HEK293T (cell line): Measurements from ENCODE around the gene TMX4.

Source experiments
- CTCF ChIA-PET: fragments of 350-600 bp; formaldehyde crosslinking; extraction: SDS; loops from one replicate; lab custom pipeline; 2021; ENCODE audit warnings: antibody characterized with exemption, inconsistent platforms; lab: Yijun Ruan, JAX
- POLR2A ChIA-PET: fragments of 350-600 bp; formaldehyde crosslinking; extraction: SDS; loops from one replicate; lab custom pipeline; 2020; ENCODE audit warnings: antibody characterized with exemption, inconsistent platforms; lab: Yijun Ruan, JAX
- DNase-seq: peaks from one replicate; pipeline ENCODE4 v3.0.0; 2012; ENCODE audit warnings: mixed read lengths; ENCODE audit errors: extremely low spot score
- ARNT ChIP-seq: fragments of 450-650 bp; IDR thresholded peaks from 2 replicates; pipeline ENCODE4 v1.6.1; 2017; ENCODE audit warnings: mild to moderate bottlenecking
- BHLHE40 ChIP-seq: fragments of 450-650 bp; IDR thresholded peaks from 2 replicates; pipeline ENCODE4 v1.6.1; 2016; ENCODE audit warnings: mild to moderate bottlenecking, moderate library complexity, borderline replicate concordance
- CTBP1 ChIP-seq: fragments of 450-650 bp; IDR thresholded peaks from 2 replicates; pipeline ENCODE4 v1.6.1; 2016; ENCODE audit warnings: borderline replicate concordance
- ELF4 ChIP-seq: fragments of 450-650 bp; IDR thresholded peaks from 2 replicates; pipeline ENCODE4 v1.6.1; 2017; ENCODE audit warnings: antibody characterized with exemption
- FOXA1 ChIP-seq: fragments of 450-650 bp; IDR thresholded peaks from 2 replicates; pipeline ENCODE4 v1.6.1; 2016; ENCODE audit warnings: mild to moderate bottlenecking
- FOXK2 ChIP-seq: fragments of 450-650 bp; IDR thresholded peaks from 2 replicates; pipeline ENCODE4 v1.6.1; 2016; ENCODE audit warnings: mild to moderate bottlenecking
- FOXM1 ChIP-seq: fragments of 450-650 bp; IDR thresholded peaks from 2 replicates; pipeline ENCODE4 v1.6.1; 2017; ENCODE audit warnings: mild to moderate bottlenecking, borderline replicate concordance
- HDGF ChIP-seq: fragments of 450-650 bp; IDR thresholded peaks from 2 replicates; pipeline ENCODE4 v1.6.1; 2017; ENCODE audit warnings: antibody characterized with exemption, borderline replicate concordance
- L3MBTL2 ChIP-seq: fragments of 450-650 bp; conservative IDR thresholded peaks from 2 replicates; pipeline ENCODE4 v1.6.1; 2016; ENCODE audit warnings: mild to moderate bottlenecking
- LEF1 ChIP-seq: fragments of 450-650 bp; IDR thresholded peaks from 2 replicates; pipeline ENCODE4 v1.6.1; 2017; ENCODE audit warnings: mild to moderate bottlenecking, borderline replicate concordance
- NFRKB ChIP-seq: fragments of 450-650 bp; IDR thresholded peaks from 2 replicates; pipeline ENCODE4 v1.6.1; 2016; ENCODE audit warnings: mild to moderate bottlenecking, moderate library complexity
- PKNOX1 ChIP-seq: fragments of 450-650 bp; IDR thresholded peaks from 2 replicates; pipeline ENCODE4 v1.6.1; 2016
- SP1 ChIP-seq: fragments of 450-650 bp; IDR thresholded peaks from 2 replicates; pipeline ENCODE4 v1.6.1; 2017
- SUZ12 ChIP-seq: fragments of 450-650 bp; IDR thresholded peaks from 2 replicates; pipeline ENCODE4 v1.6.1; 2016; ENCODE audit warnings: mild to moderate bottlenecking
- TARDBP ChIP-seq: fragments of 450-650 bp; IDR thresholded peaks from 2 replicates; pipeline ENCODE4 v1.6.1; 2016
- ZNF384 ChIP-seq: fragments of 450-650 bp; IDR thresholded peaks from 2 replicates; pipeline ENCODE4 v1.6.1; 2016

The TMX4 gene

DNA sequence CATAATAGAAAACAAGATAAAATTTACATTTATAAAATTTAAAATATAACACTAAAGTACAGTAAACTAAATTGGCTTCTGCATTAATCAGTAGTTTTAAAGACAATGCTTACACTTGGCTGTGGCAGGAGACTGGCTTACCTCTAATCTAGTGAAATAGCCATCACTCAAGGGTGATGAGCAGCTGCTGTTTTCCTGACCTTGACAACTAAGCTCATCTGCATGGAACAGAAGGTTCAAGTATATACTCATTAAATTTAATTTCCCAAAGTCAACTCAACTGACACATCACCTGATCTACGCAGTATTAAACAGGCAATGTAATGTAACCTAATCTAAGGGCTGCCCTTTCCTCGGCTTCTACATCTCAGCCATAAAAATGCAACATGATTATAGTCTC, 14.5 kb downstream of the TMX4 start:
- POLR2A ChIA-PET, result no interaction called here
- no peak for DNase-seq
- CTCF ChIA-PET, result no interaction called here
- TF ChIP-seq CTBP1 (no peak), BHLHE40 (no peak), ELF4 (no peak), L3MBTL2 (no peak), ZNF384 (no peak), FOXK2 (no peak), PKNOX1 (no peak), LEF1 (no peak), NFRKB (no peak), TARDBP (no peak), FOXA1 (no peak)

DNA sequence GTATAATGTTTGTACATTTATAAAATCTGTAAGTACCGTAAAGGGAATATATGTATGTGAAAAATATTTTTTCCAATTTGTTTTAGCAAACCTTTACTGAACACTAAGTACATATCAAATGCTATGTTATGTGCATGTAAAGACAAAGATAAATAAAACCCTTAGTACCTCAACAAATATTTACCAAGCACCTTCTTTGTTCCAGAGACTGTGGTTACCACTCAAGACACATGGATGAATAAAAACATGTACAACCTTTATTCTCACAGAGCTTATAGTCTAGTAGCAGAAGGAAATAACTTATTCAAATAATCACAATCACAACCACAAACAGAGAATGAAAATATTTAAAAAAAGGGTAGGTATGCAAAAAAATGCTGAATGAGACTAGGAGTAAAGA, 17.5 kb downstream of the TMX4 start:
- TF ChIP-seq LEF1 (no peak), HDGF (no peak), FOXM1 (no peak), ARNT (no peak), FOXK2 (no peak), BHLHE40 (no peak), ELF4 (no peak), FOXA1 (no peak), SP1 (no peak), PKNOX1 (no peak), SUZ12 (no peak), NFRKB (no peak), TARDBP (no peak), CTBP1 (no peak)
- no peak for DNase-seq
- CTCF ChIA-PET, result interaction anchor here (0.7 kb wide), 1 partner anchor 103 kb away, joined by 4 read pairs; no protein-coding TSS in a partner anchor
- POLR2A ChIA-PET, result no interaction called here

DNA sequence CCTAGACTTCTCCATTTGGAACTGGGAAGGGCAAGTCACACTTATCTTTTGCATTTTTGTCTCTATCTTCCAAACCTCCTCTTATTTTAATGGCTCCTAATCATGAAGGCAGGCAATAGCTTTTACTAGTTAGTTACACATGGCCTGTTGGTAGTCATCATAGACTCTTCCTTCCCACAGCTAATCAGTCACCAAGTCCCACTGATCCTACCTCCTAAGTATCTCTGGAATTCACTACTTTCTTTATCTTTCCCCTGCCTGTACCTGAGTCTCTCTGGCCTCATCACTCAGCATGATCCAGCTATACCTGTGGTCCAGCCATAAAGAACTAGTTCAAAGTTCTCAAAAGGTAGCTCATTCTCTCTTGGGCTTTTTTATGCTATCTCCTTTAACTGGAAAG, 18.8 kb downstream of the TMX4 start:
- POLR2A ChIA-PET, result no interaction called here
- no peak for TF ChIP-seq SP1
- no peak for TF ChIP-seq FOXM1
- TF ChIP-seq HDGF, result no peak
- TF ChIP-seq FOXA1, result no peak
- TF ChIP-seq CTBP1, result no peak
- no peak for TF ChIP-seq TARDBP
- no peak for TF ChIP-seq NFRKB
- TF ChIP-seq BHLHE40, result no peak
- TF ChIP-seq ZNF384, result no peak
- TF ChIP-seq SUZ12, result no peak
- TF ChIP-seq ELF4, result no peak
- no peak for TF ChIP-seq ARNT
- no peak for TF ChIP-seq FOXK2
- no peak for TF ChIP-seq L3MBTL2
- no peak for TF ChIP-seq LEF1
- no peak for TF ChIP-seq PKNOX1
- no peak for DNase-seq
- CTCF ChIA-PET, result interaction anchor here (0.6 kb wide), 1 partner anchor 20 kb away, joined by 3 read pairs; no protein-coding TSS in a partner anchor

GRCh38 chr20:7996898-7997297, 22.7 kb downstream of the TMX4 start:
- TF ChIP-seq FOXM1 (no peak), SP1 (no peak), HDGF (no peak), L3MBTL2 (no peak), ELF4 (no peak), TARDBP (no peak), BHLHE40 (no peak), PKNOX1 (no peak), SUZ12 (no peak), LEF1 (no peak)
- POLR2A ChIA-PET, result no interaction called here
- DNase-seq, result no peak

DNA sequence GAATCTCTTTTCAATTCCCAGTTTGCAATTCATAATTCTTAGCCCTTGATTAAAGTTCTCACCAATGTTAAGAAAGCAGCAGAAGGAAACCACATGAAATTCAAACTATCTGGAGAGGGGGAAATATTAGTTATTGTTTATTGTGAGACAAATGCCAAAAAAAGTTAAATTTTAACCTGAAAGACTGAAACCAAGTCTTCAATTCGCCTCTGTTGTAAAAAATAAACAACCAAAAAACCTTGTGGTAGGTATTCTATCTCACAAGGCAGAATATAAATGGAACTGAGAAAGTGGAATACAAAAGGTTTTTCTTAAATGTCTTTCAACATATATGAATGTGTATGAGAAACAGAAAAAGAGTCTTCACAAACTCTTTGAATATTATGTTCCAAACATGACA, 24.8 kb downstream of the TMX4 start:
- DNase-seq, result no peak
- TF ChIP-seq TARDBP, result no peak
- ChIA-PET POLR2A (no interaction called here), CTCF (no interaction called here)

More at GRCh38 chr20:7996898-7997297, 22.7 kb downstream of the TMX4 start:
- CTCF ChIA-PET, result no interaction called here

GRCh38 chr20:7993703-7994102, 25.9 kb downstream of the TMX4 start:
- no peak for DNase-seq
- ChIA-PET CTCF (no interaction called here), POLR2A (no interaction called here)
- TF ChIP-seq SUZ12 (no peak), L3MBTL2 (no peak), ELF4 (no peak), PKNOX1 (no peak), FOXA1 (no peak), FOXM1 (no peak), NFRKB (no peak), ARNT (no peak), CTBP1 (no peak), ZNF384 (no peak), HDGF (no peak), FOXK2 (no peak), LEF1 (no peak)
